Activated CD8-positive, alpha-beta memory T cell treated with anti-CD3 and anti-CD28 coated beads for 1 hour (primary cell): ENCODE measurements around the gene CACNA1B.
"Not testable (repeated sequence)": the region's sequence is repeated elsewhere in the genome, so short reads cannot be mapped to it uniquely, and the experiment has no call there.

Experiments used
- DNase-seq, 2 donors: peaks; one replicate each; pipeline ENCODE4 v3.0.0-alpha.2; 2020; ENCODE audit warnings: low read depth in 1 of 2; ENCODE audit errors: extremely low read depth in 1 of 2

The CACNA1B gene

DNA sequence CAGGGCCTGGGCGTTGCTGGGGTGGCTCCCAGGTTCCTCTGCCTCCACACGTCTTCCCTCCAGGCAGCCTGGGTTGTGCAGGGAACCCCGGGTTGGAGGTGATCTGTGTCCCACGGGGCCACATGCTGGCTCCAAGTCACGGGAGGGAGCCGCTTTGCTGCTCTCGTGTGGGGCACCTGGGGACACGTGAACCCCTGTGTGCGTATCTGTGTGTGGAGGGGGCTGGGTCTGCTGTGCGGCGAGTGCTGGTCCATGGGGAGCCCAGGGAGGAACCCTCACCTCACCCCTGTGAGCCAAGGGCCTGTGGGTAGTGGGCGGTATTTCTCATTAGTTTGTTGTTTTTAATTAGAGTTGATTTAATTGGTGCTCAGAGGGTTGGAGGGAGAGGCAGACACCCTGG, 7.5 kb downstream of the CACNA1B start:
- not testable (repeated sequence) for DNase-seq

GRCh38 chr9:137888621-137889020, 11.0 kb downstream of the CACNA1B start:
- not testable (repeated sequence) for DNase-seq

GRCh38 chr9:137889966-137890365, 12.4 kb downstream of the CACNA1B start:
- DNase-seq = not testable (repeated sequence)

- not testable (repeated sequence) for DNase-seq
These were observed 13.4 kb downstream of the CACNA1B start for GRCh38 chr9:137890768-137891587.

DNA sequence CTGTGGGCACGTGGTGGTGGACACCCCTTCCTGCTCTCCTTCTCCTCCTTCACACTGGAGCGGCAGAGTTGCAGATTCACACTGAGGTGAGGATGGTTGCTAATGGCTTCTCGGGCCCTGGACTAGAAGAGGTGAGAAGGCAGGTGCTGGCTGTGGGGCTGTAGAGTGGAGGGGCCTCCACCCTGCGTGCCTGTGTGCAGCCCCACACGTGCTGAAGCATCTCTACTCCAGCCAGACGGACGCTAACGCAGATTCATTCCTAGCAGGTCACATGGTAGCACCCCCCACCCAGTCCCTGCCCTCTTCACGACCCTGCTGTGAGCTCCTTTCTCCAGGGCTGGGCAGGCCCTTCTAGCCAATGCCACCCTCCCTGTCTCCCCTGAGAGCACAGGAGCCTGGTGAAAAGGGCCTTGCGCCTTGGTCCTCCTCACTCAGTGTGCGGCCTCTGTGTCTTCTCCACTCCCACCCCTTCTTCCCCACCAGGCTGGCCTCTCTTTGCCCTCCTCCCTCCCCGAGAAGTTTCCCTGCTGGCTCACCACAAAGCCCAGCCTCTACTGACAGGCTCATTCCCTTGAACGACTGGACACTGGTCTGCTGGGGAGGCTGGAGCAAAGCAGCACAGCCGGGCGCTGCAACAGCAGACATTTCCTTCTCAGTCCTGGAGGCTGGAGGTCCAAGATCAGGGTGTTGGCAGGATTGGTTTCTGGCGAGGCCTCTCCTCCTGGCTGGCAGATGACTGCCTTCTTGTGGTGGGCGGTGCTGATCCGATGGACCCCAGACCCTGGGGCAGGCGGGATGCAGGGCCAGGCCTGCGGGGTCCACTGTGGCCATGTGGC, 14.2 kb downstream of the CACNA1B start:
- no peak for DNase-seq

- no peak for DNase-seq
These were observed 15.0 kb downstream of the CACNA1B start for GRCh38 chr9:137892424-137893191.

GRCh38 chr9:137893670-137894069, 16.1 kb downstream of the CACNA1B start:
- no peak for DNase-seq

GRCh38 chr9:137899551-137900360, 22.2 kb downstream of the CACNA1B start:
- DNase-seq = no peak

GRCh38 chr9:137900584-137901310, 23.2 kb downstream of the CACNA1B start:
- no peak for DNase-seq

DNA sequence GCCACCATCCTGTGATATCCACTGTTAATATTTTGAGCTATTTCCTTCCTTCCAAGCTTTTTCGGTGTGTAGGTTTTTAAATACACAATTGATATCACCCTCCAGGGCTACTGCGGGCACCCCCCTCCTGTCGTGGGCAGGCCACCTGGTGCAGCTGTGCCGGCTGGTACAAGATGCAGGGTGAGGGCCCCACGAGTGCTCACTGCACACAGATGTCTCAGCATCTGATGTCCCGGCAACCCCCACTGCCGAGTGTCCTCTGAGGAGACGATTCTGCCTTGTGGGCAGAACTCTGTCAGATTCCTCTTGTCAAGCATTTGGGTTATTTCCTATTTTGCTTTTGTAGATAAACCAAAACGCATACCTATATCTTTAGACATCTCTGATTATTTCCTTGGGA, 25.1 kb downstream of the CACNA1B start:
- DNase-seq = no peak

DNA sequence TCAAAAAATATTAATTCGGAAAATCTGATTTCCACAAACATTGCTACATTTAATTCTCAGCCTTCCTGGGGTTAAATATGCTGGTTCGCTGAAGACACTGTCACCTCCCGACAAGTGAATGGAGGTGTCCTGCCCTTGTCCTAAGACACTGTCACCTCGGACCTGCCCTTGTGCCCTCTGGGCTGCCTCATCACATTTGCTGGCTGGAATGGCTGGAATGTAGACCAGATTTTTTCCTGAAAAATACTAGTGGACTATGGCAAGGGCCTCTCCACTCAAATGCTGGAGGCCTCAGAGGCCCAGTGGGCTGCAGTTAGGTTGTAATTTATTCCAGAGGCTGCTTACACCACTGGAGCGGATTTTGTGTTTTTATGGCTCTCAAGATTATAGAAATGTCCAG, 28.2 kb downstream of the CACNA1B start:
- DNase-seq = no peak

DNA sequence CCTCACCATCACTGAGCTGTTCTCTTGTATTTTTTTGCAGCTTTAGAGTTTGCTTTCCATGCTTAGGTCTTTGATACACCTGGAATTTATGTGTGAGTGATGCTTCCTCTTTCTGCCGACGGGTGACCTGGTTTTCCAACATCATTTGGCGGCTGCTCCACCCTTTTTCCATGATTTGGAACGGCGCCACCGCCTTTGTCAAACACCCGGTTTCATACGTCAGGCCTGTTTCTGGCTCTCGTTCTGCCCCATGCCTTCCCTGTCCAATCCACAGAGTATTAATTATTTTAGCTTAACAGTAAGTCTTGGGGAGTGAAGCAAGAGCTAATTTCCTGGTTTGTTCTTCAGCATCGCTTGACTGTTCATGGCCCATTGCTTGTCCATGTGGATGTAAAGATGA, 30.2 kb downstream of the CACNA1B start:
- DNase-seq = no peak

- no peak for DNase-seq
These were observed 35.1 kb downstream of the CACNA1B start for GRCh38 chr9:137912671-137913070.

DNA sequence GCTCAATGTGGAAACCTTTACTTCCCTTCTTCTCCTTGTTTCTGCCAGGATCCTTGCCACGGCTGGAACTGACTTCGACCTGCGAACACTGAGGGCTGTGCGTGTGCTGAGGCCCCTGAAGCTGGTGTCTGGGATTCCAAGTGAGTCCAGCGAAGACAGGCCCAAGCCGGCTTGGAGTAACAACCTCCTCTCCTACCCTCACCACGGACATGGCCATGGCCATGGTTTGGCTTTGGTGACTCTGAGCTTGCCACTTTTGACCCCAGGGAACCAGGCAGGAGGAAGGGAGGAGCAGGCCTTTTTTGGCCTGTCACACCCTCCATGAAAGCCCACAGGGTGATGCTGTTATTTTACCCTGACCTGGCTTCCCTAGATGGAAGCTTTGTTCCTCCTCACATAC, 35.5 kb downstream of the CACNA1B start:
- DNase-seq = no peak

DNA sequence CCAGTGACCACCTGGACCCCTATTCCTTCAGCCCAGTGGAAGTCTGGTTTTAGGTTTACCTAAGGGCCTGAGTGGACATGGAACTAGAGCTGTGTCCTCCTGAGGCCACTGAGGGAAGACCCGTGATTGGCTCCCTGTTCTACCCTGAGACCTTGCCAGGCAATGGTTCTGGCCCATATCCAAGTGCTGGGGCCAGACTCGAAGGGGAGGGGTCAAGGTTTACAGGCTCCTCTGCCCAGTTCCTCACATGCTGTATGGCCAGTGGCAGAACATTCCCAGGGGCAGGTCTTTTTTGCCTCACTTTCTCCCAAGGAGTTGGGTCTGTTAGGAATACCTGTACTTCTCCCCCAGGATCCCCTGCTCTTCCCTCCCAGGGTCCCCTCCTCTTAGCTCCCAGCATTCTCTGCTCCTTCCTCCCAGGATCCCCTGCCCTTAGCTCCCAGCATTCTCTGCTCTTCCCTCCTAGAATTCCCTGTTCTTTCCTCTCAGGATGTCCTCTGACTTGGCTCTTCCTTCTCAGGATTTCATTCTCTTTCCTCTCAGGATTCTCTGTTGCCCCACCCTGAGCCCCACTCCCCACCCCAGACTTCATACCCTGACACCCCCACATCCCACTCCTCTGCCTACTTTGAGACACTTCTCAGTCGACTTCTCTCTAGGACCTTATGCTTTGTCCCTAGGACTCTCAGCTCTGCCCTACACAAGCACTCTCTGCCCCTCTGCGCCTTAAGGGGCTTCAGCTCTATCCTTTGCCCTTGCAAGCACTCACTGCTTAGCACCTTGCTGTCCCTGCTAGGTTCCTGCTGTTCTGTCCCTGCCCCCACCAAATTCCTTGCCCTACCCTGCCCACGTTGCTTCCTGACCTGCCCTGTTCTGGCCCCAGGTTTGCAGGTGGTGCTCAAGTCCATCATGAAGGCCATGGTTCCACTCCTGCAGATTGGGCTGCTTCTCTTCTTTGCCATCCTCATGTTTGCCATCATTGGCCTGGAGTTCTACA, 36.5 kb downstream of the CACNA1B start:
- DNase-seq = no peak

DNA sequence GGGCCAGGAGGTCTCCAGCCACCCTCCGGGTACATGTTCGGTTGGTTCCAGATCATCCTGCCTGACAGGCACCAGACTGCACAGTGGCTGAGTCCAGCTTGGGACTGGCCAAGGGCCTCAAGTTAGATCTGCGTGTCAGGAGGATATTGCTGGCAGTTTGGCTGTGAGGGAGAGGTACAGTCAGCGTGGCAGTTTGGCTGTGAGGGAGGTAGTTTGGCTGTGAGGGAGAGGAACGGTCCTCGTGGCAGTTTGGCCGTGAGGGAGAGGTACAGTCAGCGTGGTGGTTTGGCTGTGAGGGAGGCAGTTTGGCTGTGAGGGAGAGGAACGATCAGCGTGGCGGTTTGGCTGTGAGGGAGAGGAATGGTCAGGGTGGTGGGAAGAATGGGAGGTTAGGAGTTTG, 39.0 kb downstream of the CACNA1B start:
- no peak for DNase-seq

DNA sequence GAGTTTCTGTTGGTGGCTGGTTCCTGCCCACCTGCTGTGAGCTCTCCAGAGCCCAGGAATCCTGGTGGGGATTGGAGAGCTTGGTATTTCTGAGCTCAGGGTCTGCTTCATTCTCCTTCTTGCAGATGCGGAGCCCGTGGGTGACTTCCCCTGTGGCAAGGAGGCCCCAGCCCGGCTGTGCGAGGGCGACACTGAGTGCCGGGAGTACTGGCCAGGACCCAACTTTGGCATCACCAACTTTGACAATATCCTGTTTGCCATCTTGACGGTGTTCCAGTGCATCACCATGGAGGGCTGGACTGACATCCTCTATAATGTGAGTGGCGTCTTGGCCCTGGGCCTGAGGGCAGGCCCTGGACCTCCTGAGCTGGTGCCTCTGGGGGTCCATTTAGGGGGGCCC, 39.5 kb downstream of the CACNA1B start:
- DNase-seq = no peak

DNA sequence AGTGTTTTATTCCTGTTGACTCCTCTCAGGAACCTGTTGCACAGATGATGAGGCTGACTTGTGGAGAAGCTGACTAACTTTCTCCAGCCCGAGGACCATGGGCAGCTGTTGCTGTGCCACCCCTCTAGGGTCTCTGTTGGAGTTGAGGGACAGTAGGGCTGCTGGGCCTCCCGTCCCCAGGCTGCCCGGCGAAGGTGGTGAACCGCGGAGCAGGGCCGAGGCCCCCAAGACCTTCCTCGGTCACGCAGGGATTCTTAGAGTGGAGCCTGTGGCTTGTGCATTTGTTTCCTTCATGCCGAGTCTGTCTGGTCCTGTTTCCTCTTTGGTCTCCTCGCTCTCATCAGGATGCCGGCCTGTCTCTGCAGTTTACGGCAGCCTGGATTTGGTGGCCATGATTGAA, 40.2 kb downstream of the CACNA1B start:
- no peak for DNase-seq
